Ammon's horn (tissue), 1 donor: Measurements from ENCODE around the gene EYA3.

ENCODE experiments used
- DNase-seq: peaks from one replicate; pipeline ENCODE4 v3.0.0-alpha.2; 2016; ENCODE audit warnings: low spot score

Gene EYA3

DNA sequence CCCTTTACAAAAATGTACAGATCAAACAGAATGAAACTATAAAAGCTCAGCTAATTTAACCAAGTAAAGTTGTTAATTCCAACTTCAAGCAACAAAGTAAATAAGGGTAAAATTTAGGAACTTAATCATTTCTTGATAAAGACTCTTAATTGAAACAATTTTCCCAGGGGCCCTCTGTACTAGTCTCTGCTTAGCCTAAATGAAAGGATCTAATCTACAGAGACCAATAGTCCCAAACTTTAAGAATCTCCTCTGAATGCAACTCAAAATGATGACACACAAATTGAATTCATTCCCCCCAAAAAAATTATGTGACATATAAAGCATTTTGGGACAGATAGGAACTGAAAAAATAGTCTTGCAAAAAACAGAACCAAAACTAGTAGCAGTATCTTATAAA is 16.6 kb downstream of the EYA3 start:
- no peak for DNase-seq

DNA sequence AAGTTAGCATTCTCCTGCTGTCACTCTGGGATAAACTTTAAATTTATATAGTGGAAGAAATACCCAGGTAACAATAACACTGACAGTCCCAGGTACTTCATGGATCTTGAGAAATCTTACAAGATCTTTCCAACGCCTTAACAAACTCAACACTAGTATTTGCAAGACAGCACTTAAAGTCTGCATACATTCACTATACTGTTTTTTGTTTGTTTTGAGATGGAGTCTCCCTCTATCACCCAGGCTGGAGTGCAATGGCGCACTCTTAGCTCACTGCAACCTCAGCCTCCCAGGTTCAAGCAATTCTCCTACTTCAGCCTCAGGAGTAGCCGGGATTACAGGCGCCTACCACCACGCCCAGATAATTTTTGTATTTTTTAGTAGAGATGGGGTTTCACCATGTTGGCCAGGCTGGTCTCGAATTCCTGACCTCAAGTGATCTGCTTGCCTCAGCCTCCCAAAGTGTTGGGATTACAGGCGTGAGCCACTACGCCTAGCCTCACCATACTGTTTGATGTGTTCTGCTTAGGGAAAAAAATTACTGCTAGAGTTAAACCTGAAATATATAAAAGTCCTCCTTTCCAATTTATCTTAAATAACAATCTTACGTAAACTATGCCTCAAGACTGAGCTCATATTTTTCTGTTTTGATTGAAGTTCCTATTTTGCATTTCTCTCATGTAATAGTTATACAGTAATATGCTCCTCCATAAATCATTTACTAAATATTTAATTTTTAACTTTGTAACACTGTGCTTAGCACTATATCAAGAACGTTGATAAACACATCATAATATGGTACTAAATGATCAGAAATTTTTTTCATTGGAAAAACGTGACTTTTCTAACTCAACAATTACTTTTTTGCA is 17.5 kb downstream of the EYA3 start:
- no peak for DNase-seq

DNA sequence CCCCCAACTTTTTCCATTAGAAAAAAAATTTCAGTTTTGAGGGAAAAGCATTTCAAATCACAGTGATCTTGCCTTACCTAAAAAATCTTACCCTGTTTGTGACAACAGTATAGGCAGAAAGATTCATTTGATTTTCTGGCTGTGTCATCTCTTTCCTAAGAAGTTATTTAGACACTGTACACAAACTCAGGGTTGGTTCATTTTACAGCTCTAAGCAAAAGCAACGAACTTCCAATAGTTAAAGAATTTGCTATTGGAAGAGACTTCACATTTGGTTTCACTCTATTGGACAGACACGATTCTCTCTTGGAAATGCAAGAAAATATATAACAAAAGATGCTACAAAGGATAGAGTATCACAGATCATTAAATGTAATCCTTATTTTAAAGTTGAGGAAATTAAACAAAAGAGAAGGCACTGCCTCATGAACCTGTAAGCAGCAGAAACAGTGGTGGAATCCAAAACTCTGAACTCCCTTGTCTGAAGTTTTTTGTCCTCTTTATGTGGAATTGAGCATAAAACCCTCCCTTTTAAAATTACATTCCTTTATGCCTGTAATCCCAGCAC is 20.8 kb downstream of the EYA3 start:
- DNase-seq, result no peak

DNA sequence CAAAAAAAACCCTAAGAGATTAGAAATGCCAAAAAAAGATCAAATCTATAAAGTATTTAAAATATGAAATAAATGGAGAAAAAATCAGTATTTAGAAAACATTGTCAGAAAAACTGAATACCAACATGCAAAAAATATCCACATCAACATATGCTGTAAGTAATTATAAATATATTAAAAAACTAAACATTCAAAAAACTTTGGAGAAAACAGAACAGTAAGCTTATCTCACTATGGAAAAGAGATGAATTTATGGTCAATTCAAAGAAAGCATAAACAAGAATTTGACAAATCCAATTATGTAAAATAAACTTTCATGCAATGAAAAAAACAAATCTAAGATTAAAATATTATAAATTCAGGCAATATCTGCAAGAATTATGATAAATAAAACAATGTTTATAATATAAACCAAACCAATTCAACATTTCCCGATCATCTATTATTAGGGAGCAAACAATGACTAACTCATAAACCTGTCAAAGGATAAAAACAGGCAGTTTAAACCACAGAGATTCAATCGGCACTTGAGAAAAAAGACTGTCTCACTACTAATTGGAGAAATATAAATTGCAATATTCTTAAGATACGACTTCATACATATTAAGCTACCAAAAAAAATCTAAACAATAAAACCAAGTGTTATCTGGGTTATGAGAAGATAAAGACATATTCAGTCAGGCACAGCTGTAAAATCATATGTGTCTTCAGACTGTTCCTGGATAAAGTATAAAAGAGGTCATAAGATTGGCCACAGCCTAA is 21.8 kb downstream of the EYA3 start:
- no peak for DNase-seq

DNA sequence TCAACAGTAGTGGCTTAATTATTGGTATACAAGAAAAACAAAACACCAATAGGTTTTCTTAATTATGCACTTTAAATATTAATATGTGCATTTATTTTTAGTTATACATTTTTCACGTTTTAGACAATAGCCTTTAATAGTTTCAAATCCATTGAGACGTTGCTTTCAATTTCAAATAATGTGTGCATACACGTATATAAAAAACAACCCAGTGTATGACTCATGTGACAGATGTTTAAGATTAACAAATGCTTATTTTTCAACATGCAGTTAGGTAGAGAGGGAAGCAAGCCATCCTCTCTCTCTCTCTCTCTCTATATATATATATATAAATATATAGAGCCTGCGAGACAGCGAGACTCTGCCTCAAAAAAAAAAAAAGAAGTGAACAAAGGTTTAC is 24.3 kb downstream of the EYA3 start:
- no peak for DNase-seq

DNA sequence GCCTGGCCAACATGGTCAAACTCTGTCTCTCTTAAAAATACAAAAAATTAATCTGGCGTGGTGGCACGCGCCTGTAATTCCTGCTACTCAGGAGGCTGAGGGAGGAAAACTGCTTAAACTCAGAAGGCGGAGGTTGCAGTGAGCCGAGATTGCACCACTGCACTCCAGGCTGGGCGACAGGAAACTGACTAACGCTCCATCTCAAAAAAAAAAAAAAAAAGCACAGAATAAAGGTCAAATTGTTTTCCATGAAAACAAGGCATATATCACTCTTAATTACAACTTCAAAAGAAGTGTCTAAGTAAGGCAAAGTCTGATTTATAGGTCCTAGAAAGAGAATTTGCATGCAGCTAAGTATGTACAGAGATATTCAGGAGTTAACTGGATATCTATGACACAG is 25.6 kb downstream of the EYA3 start:
- DNase-seq, result no peak

DNA sequence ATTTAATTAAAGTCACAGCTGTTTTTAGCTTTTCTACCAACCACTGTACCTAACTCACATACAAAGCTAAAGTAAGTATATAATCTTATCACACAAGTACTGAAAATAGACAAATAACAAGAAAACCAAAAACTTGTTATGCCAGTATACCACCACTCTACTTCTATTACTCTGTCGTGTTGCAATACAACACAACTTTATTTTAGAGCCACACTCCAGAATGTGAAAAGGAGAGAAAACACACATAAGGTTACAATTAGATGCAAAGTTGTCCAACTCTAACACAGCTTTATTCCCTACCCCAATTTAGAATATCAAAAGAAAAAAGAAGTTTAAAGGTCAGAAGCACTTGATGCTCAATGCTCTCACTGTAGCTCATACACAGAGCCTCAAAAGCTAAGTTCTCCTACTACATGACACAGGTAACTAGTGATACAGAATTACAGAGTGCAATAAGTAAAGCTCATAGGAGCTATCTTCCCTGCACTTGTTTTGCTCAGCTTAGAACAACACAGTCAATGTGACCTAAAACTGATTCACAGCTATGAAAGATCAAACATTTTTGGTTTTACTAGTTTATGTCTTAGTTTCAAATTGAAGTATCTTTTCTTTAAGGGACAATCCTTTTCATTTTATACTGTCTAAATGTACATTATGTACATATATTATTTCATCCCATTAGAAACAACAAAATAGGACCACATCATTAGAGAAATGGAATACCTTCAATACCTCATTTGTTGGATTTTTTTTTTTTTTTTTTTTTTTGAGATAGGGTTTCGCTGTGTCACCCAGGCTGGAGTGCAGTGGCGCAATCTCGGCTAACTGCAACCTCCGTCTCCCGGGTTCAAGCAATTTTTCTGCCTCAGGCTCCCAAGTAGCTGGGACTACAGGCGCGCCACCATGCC is 29.2 kb downstream of the EYA3 start:
- DNase-seq, result no peak

DNA sequence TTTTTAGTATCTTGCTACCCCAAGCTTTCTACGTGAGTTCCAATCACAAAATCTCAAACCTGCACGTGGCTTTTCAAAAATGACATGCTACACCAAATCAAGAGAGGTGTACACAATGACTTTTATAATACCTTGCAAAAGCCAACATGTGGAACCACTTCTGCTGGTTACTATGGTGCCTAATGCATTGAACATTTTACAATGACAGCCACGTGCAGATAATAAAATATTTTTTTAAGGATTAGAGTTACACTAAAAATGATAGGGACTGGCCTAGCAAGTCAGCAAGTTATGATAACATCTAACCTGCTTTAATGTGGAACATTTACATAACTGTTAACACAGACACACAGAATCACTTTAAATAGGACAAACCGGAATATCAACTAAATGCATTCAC is 30.2 kb downstream of the EYA3 start:
- DNase-seq, result no peak

DNA sequence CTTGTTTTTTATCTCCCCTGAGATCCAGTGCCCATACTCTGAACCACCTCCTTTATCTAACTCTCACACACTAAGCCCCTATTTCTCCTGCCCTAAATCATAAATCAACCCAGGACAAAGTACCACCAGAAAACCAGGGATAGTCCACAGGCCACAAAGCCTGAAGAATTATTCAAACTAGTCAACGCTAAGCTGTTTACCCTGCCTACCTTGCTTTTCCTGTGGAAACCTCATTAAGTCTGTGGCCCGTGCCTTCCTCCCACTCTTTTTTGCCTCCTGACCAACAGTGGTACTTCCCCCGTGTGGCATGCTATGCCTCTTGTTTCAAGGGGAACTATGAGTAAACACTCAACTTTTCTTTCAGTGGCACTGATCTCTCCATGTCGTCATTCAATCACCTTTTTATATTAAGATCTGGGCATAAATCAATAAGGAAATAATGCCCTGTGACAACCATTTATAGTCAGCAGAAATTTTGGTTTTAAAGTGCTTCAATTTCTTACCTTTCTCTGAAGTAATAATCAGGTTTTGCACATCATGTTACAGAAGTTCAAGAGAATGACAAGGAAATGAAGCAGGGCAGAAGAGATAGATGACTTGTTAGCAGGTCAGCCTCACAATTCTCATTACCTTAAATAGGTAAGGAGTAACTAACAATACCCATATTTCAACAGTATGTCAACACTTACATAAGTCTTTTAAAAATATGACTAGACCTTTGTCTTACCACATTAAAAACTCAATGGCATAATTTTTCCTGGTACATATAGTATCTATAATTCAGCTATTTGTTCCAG is 32.1 kb downstream of the EYA3 start:
- DNase-seq, result no peak

DNA sequence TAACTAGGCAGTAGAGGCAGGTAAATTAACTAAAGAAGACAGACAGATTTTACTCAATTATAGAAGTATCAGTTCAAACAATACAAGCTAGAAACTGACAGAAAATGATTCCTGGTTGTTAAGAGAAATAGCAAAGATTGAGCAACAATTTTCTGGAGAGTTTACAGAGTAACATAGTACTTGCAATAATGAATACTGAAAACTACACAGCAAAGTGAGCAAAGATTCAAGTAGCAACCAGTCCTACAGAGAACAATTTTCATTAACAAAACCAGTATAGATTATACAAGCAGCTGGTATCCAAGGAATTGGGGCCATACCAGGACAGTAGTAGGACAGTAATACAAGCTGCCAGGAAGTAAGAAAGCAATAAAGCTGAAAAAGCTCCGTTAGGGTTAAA is 37.6 kb downstream of the EYA3 start:
- DNase-seq, result no peak

DNA sequence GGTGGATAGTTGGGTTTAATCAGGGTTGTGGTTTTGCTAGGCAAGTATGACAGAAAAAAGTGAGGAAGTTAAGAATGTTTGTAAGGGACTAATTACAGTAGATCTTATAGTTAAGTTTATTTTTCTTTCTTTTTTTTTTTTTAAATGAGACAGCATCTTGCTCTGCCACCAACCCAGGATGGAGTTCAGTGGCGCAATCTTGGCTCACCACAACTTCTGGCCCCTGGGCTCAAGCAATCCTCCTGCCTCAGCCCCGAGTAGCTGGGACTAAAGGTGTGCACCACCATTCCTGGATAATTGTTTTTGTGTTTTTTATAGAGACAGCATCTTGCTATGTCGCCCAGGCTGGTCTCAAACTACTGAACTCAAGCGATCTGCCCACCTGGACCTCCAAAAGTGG is 41.7 kb downstream of the EYA3 start:
- DNase-seq, result no peak

DNA sequence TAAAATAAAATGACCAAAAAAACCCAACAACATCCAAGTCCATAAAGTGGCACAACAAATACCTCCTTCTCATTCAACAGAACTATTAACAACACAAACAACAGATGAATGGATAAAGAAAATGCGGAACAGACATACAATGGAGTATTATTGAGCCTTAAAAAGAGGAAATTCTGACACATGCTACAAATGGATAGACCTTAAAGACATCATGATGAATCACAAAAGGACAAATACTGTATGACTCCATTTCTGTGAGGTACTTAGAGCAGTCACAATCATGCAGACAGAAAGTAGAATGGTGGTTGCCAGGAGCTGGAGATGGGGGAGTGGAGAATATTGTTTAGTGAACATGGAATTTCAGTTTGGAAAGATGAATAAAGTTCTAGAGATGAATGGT is 42.6 kb downstream of the EYA3 start:
- DNase-seq, result no peak

DNA sequence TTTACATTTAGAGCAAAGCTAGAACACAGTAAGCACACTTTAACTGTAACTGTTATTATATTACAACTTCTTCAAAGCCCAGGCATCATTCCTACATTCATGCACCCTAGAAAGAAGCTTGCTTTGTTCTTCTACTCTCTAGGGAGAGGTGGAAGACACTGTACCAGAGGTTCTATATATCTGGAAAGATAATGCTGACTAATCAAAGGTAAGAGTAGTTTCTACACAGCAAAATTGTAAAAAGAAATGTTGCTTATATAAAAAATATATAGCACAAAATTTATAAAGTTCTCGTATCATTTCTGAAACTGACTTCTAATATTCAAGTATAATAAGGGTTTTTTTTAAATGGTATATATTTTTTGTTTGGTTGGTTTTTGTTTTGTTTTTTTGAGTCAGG is 44.0 kb downstream of the EYA3 start:
- no peak for DNase-seq

DNA sequence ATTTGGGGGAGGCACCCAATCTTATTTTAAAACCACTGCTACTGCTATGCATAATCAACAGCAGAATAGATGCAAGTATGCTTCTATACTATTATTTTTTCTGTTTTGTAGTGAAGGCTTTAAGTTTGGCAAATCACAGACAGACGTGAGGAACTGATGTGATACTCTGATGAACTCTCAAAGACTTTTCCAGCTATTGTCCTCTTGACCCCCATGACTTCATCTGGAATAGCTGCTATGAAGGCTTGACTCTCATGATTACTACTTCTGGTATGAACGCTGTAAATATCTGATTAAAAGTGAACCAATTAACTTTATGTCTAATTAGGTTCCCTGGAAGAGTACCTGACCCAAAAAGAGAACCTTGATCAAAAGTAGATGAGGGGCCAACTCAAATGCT is 49.1 kb downstream of the EYA3 start:
- DNase-seq, result no peak

DNA sequence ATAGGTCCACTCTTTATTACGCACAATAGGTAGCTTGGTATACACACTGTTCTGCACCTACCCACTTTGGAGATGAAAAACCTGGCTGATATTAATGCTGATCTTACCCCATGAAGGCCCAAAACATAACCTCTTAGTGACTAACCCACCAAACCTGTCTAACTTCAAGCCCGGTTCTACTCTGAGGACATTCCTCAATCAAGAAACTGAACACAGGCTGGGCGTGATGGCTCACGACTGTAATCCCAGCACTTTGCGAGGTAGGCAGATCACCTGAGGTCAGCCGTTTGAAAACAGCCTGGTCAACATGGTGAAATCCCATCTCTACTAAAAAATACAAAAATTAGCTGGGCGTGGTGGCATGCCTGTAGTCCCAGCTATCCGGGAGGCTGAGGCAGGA is 50.5 kb downstream of the EYA3 start:
- DNase-seq, result no peak

DNA sequence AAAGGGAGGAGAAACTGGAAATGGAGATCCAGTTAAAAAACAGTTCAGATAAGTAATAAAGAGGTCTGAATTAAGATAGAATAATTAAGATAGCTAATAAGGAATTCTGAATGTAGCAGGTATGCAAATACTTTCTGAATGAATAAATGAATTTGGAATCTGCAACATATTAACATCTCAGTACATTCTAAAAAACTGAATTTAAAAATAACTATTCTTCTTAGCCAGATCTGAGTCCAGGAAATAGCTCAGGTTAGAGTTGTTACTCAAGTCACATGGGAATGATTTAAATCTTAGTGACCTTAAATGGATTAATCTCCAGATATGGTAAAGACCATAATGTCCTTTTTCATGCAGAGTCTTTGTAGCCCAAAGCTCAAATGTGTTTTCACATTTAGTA is 51.2 kb downstream of the EYA3 start:
- no peak for DNase-seq

DNA sequence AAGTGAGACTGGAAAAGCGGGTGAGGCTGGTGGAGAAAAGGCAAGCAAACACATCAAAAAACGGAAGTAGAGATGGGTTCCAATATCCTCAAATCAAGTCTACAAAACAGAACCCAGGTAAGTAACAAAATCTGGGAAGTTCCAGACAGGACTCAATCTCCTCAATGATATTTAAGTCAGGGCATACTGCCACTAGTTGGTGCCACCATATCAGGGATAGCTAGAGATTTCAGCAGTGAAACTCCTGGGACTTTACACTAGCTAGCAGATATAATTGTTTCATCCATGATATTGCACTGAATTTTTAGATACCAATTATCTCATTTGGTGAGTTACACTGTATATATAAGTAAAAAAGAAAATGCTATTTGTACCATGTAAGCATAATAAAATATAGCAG is 52.0 kb downstream of the EYA3 start:
- peak; percentile 6 for DNase-seq

DNA sequence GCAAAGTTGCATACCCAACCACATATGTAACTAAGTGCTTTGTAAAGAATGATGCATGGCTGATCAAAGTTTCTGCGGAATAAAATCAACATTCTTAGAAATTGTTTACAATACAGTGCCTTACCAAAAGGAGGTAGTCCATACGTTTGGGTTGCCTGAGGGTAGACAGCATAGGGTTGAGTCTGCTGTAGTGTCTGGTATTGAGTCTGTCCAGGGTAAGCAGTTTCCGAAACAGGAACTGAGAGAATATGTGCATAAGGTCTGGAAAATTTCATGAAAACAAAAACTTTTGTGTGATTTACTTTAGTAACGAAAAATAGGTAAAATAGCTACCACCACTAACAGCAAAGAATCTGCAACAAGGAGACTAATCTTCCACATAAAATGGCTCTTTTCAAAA is 53.0 kb downstream of the EYA3 start:
- DNase-seq, result no peak

DNA sequence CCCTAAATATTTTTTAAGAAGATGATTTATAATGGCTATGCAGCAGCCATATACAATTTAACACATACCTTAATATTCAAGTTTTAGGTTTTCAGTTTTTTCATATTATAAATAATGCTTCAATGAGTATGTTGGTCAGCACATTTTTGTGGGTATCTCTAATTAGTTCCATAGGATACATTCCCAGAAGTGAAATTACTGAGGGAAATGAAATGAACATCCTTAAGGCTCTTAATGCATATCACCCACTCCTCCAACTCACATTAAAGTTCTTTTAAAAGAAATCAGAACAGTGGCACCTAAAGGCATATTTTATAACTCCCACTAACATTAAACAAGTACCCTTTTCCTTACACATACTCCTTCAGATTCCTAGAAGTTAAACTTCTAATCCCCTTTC is 56.1 kb downstream of the EYA3 start:
- no peak for DNase-seq

DNA sequence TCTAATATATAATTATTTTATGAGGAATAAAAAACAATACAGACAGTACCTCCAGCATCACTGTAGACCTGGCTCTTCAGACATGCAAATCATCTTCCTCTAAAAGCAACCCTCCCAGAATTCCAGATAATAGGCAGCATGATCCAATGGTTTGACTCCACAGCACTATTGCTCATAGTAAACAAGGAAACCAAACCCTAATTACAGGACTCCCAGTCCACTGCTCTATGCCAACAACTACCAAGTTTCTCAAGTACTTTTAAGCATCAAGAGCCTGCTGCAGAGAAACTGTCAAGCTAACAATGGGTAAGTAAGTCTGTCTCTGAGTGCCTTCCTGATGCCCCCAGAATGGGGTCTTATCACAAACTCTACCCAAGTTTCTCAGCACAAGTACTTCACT is 57.2 kb downstream of the EYA3 start:
- DNase-seq, result no peak

DNA sequence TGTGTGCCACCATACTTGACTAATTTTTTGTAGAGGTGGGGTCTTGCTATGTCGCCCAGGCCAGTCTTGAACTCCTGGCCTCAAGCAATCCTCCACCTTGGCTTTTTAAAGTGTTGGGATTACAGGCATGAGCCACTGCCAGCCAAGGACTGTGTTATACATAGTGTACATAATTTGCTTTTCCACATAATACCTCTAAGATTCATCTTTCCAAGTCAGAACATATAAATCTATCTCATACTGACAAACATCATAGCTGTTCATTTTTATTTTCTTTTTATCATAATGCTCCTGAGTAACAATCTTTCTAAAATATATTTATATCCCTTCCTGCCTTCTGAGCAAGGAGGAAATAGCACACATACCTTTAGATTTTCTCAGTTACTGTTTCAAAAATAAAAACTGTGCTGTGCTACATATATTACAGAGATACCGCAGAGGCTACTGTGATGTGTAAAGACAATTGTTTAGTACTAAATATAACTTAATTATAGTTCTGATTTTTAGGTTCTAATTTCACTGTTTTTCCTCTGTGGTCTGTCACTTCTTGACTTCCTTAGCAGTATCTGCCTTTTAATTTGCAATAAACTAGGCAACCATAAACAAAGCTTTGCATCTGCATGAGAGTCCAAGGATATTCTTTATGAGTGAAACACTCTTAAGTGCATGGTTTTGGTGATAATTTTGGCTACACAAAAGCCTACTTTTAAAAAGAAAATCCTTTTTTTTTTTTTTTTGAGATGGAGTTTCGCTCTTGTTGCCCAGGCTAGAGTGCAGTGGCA is 59.3 kb downstream of the EYA3 start:
- DNase-seq, result no peak
